HL-60/S4 treated with retinoic acid at 250 ng/mL for 4 days and 3 days (cell line): Measurements from ENCODE around the gene FLNC.

Source experiments
- in situ Hi-C: fragments of 300-500 bp; cut with MboI; formaldehyde crosslinking; loops from 2 replicates; pipeline ENCODE4 v1.7.0; 2022; ENCODE audit warnings: low sequenced_read_pairs

The FLNC gene

DNA sequence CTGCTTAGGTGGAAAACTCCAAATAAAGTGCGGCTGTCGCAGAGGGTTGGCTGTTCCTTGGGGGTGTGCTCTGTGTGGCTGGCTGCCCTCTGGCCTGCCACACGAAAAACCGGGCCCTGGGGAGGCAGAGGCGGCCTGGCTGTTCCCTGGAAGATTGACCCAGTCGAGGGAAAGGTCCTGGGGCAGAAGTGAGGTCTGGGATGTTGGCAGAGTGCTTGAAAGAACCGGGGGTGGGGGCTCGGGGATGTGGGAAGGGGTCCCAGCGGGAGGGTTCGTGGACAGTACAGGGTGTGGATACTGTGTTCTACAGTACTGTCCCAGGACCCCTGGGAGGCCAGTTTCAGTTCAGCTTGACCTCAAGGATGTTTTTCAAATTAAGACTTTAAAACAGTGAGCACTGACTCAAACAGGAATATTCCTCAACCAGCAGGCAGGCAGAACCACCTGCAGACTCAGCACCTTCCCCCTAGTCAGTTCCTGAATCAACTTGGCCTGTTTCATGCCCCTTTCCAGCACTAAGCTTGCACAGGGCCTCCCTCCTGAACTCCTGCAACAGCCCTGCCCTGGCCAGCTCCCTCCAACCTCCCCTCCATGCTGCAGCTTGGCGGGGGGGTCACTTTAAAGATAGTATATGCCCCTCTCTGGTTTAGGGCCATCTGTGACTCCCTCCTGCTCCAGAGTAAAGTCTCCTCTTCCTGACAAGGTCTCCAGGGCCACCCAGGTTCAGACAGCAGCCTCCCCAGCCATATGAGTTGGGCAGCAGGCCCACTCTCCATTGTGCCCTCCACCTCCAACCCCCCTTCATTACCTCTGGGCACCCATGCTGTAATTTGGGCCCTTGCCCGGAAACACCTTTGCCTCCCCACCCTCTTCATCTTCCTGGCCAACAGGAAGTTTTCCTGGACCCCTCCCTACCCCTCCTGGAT, 29.3 kb downstream of the FLNC start:
- in situ Hi-C loops, result no loop called here

GRCh38 chr7:128860158-128861073, 30.2 kb downstream of the FLNC start:
- in situ Hi-C loops, result no loop called here

DNA sequence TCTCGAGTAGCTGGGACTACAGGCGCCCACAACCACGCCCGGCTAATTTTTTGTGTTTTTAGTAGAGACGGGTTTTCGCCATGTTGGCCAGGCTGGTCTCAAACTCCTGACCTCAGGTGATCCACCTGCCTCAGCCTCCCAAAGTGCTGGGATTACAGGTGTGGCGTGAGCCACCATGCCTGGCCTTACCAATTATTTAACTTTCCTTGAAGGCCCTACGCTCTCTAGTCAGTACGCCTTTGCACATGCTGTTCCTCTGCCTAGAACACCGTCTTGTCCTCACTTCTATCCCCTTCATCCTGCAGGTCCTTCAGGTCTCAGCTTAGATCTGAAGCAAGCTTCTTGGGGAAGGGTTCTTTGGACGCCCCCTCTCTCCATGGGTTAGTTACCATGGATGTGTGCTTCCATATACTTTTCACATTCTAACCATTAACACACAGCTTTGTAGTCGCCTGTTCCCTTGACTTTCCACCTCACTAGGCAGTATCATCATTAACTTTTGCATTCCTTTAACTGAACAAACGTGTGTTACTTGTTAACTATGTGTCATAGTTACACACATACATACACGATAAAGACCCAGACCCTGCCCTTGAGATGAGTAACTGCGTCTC, 31.9 kb downstream of the FLNC start:
- in situ Hi-C loops, result no loop called here

DNA sequence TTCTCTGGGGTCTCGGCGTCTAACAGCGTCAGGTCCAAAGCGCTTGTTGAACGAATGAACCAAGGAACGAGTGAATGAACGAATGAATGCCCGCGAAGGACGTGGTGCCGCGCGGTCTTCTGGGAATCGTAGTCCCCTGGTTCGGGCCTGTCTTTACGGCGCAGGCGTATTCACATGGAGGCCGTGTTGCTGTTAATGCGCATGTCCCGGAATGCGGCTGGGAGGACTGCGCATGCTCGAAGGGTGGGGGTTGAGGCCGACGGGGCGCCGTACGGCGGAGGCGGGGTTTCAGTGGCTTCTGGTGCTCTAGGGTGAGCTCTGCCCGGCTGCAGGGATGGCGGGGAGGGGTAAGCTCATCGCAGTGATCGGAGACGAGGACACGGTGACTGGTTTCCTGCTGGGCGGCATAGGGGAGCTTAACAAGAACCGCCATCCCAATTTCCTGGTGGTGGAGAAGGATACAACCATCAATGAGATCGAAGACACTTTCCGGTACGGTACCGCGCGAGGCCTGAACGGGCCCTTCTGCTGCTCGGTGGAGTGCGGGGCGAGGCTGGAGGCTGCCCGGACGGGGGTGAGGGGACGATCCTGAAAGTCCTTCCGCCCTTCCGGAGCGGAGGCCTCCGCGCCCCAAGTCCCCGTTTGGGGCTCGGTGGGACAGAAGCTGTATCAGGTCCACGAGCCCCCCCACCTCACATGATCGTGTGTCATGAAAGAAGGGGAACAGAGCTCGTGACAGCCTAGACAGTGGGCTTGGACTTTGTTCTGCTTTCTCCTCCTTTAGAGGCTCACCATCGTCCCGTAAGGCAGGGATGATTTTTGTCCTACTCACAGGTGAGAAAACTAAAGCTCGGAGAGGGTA, 32.6 kb downstream of the FLNC start, which contains the start of gene ATP6V1F:
ATP6V1F (plus strand) TSS at position 286 of the 862 bp plus-strand sequence; CDS start at position 335, 49 bp downstream.
- in situ Hi-C loops, result no loop called here

DNA sequence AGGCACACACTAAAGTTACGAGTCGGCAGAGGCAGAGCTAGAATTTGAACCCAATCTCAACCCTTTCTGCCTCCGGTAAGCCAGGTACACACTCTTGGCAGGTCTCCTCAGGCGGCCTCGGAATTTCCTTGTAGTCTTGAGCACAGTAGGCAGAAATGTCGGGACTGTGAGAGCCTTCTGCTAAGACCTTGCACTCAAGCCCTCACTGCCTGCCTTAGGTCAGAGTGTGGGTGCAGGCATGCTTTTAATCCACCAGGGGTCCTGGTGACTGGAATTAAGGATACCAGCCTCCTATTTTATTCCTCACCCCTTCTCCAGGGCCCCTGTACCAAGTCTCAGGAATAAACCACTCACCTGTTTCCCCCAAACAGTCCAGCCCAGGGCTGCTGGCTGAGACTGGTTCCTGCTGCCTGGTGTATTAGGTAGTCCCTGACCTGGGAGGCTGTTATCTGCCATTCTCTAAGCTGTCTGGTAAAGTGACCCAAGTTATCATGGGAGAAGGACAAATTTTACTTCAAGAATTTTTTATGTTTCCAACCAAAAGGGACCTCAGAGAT, 33.3 kb downstream of the FLNC start:
- in situ Hi-C loops, result no loop called here

DNA sequence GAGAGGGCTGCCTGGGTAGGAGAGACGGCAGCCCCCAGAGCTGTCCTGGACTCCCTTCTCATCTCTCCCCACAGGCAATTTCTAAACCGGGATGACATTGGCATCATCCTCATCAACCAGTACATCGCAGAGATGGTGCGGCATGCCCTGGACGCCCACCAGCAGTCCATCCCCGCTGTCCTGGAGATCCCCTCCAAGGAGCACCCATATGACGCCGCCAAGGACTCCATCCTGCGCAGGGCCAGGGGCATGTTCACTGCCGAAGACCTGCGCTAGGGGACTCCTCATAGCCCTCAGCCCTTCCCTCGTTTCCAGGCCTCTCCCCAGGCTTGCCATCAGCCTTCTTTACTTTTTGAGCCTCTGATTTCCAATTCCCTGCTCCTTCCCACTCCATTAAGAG, 35.1 kb downstream of the FLNC start:
- in situ Hi-C loops, result no loop called here

DNA sequence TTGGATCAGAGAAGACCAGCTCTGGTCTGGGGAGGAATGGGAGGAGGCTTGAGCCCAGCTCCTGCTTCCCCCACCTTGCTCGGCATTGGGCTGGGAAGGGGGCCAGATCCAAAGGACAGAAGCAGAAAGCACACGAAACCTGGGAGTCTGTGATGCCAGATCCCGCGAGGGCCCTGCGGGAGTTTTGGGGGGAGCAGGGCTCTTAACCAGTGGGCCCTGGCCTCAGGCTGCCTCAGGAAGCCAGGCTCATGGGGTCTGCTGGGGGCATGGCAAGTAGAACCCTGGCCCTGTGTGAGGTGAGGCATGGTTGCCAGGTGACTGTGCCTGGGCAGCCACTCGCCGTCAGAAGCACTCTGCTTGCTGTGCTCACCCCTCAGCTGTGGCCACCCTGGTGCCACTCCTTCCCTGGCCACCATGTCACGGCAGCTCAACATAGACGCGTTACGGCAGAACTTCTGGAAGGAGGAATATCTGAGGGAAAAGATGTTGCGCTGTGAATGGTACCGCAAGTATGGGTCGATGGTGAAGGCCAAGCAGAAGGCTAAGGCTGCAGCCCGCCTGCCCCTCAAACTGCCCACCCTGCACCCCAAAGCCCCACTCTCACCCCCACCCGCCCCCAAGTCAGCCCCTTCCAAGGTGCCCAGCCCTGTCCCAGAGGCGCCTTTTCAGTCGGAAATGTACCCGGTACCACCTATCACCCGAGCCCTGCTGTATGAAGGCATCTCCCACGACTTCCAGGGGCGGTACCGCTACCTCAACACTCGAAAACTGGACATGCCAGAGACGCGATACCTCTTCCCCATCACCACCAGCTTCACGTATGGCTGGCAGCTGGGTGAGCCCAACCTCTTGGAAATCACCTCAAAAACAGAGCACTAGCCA, 36.0 kb downstream of the FLNC start:
- in situ Hi-C loops, result no loop called here

- in situ Hi-C loops, result no loop called here
These were observed 37.0 kb downstream of the FLNC start for GRCh38 chr7:128867241-128867640.

GRCh38 chr7:128867842-128868623, 37.8 kb downstream of the FLNC start:
- in situ Hi-C loops, result no loop called here

DNA sequence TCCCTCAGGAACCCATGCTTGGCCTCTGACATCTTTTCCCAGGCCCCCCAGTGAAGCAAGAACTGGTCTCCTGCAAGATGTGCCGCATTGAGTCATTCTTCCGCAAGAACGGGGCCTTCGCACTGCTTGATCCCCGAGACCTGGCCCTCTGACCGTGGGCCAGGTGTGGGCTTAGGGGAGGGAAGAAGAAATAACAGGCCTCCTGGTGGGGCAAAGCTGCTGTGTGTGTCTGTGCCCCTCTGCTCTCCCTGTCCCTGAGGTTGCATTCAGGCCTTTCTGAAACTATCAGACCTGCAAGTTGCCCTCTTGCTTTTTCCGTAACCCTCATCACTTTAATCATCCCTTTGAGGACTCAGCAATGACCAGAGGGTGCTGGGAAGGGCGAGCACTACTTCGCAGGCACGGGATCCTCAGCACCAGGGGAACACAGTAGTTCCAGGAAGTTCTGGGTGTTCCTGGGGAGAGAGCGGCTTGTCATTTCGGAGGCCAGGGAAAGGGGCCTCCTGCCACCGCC, 38.5 kb downstream of the FLNC start:
- in situ Hi-C loops, result no loop called here

GRCh38 chr7:128869138-128869943, 39.1 kb downstream of the FLNC start:
- in situ Hi-C loops, result no loop called here

- in situ Hi-C loops, result no loop called here
These were observed 39.7 kb downstream of the FLNC start for GRCh38 chr7:128869944-128870285.

DNA sequence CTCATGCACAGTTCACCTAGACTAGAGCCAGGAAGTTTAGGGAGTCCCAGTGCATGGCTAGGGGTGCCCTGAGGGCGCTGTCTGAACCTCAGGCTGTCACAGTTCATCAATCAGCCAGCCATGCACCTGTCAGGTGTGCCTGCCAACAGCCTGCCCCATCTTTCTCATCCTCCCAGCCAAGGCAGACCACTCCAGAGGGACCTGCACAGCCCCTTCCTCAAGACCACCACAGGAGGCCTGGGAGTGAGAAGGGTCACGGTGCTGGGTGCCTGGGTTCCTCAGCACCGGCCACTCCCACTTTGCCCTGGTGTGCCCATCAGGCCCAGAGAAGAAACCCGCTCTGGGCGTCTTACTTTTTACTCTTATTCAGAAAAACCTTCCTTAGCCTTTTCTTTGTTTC, 40.8 kb downstream of the FLNC start:
- in situ Hi-C loops, result no loop called here

GRCh38 chr7:128872394-128872824, 42.2 kb downstream of the FLNC start:
- in situ Hi-C loops, result no loop called here

GRCh38 chr7:128873234-128873633, 43.0 kb downstream of the FLNC start:
- in situ Hi-C loops, result no loop called here

DNA sequence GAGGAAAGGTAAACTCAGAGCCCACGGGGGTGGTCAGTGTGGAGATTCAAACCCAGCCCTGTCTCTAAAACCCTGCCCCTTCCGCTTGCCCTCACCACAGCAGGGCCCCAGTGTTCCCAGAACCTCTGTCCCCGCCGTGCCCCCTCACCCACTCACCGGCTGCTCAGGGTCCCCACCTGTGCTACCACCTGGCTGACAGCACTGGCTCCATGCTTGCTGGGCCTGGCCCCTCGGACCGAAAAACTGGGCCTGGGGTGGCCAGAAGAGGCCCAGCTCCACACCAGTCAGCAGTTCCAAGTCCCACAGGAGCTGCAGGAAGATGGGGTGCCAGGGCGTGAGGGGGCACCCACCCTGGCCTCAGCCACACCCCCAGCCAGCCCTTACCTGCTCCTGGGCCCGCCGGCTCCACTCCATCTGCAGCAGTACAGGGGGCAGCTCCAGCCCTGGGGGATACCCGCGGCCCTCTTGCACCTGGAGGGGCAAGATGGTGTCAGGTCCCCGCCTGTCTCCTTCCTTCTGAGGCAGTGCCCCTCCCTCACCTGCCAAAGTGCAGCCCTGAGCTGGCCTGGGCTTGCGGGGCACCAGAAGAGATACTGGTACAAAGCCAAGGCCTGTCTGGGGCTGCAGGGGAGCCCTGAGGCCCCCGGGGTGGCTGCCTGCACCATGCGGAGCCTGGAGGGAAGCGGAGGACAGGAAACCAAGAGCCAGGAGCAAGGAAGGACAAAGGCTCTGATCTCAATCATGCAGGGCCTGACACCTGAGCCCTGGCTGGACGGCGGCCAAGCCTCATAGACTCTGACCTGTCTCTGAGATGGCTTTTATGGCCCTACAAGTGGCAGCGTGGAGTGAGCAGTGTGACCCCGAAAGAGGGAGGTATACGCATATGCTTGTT, 44.2 kb downstream of the FLNC start:
- in situ Hi-C loops, result loop anchor here (25.0 kb wide), 1 partner anchor 262 kb away; no protein-coding TSS in a partner anchor
